Activated CD8-positive, alpha-beta T cell treated with anti-CD3 and anti-CD28 coated beads for 36 hours (primary cell): ENCODE data around the gene ANO1. TPM values are rescaled to one million over a fixed set of nuclear protein-coding genes. Genes with fewer than 3 reads are reported as not detected.

ENCODE experiments used
- ATAC-seq: fragments of 200-7000 bp; cut with Tn5 transposase; one replicate; pipeline ENCODE4 v1.10.0; 2021; ENCODE audit warnings: mild to moderate bottlenecking, moderate library complexity
- CTCF ChIA-PET: fragments of 350-600 bp; sonication (Branson Sonifier 250); formaldehyde crosslinking; loops from one replicate; lab custom pipeline; 2021; ENCODE audit warnings: antibody characterized with exemption; lab: Charles Lee
- POLR2A ChIA-PET: fragments of 350-600 bp; sonication (Branson Sonifier 250); formaldehyde crosslinking; loops from one replicate; lab custom pipeline; 2021; ENCODE audit warnings: antibody characterized with exemption; lab: Charles Lee
- DNase-seq: peaks from one replicate; pipeline ENCODE4 v3.0.0-alpha.2; 2020
- H3K27ac Mint-ChIP-seq: one replicate; pipeline ENCODE4 v1.8.0; 2021; ENCODE audit warnings: mild to moderate bottlenecking, mixed read lengths
- H3K27me3 Mint-ChIP-seq: one replicate; pipeline ENCODE4 v1.8.0; 2021; ENCODE audit warnings: mixed read lengths
- H3K36me3 Mint-ChIP-seq: one replicate; pipeline ENCODE4 v1.8.0; 2021; ENCODE audit warnings: low read depth, mixed read lengths
- H3K4me1 Mint-ChIP-seq: one replicate; pipeline ENCODE4 v1.8.0; 2021; ENCODE audit warnings: low read depth, mixed read lengths
- H3K4me3 Mint-ChIP-seq: one replicate; pipeline ENCODE4 v1.8.0; 2021; ENCODE audit warnings: mild to moderate bottlenecking, moderate library complexity, mixed read lengths
- H3K9me3 Mint-ChIP-seq: one replicate; pipeline ENCODE4 v1.8.0; 2021; ENCODE audit warnings: mixed read lengths
- intact Hi-C: fragments of 100-400 bp; cut with micrococcal nuclease; formaldehyde crosslinking; loops from one replicate; pipeline ENCODE4 v1.10.0; 2022
- total RNA-seq, 2 experiments: library from RNA; stranded (reverse); gene quantifications; one replicate each; pipeline ENCODE4 v1.2.3, GENCODE V29; 2021
- TF ChIP-seq, protein P1 (sequence below): fragments of 200-600 bp; IDR thresholded peaks from one replicate; pipeline ENCODE4 v1.8.0; 2022; ENCODE audit warnings: antibody characterized with exemption, mild to moderate bottlenecking

Gene ANO1
- total RNA-seq, 2 experiments from 2014 or later: not detected

DNA sequence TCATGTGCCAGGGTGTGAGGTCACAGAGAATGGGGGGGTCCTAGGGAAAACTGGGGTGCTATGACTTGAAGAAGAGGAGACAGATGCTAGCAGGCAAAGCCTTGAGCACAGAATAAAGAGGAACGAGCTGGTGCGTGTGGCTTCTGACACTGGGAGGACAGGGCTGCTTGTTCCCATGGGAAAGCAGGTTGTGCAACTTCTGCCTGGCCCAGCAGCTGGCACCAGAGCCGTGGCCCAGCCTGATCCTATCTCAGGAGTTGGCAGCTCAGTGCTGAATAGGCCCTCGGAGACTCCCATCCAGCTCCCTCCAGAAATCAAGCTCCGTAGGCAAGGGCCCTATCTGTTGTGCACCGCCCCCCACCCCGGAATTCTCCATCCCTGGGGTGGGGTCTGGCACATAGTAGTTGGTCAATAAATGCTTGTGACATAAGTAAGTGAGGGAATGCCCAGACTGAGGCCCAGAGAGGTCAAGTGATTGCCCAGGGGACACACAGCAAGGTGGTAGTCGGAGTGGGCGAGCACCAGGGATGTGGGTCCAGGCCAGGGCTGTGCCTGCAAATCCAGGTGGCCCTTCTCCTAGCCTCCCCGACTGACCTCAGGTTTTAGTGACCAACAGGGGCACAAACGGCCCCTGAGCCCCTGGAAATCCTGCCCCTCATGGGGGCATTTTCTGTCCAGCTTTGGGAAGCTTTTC is 105.5 kb downstream of the ANO1 start:
- Mint-ChIP-seq H3K36me3 (no peaks in the 10 kb centered on the region), H3K27me3 (peaks cover 2% of the 10 kb centered on the region), H3K27ac (no peak overlapping the region), H3K4me1 (no peaks in the 10 kb centered on the region), H3K4me3 (no peak overlapping the region), H3K9me3 (no peaks in the 10 kb centered on the region)
- ATAC-seq: no peak
- no peak for DNase-seq
- ChIA-PET POLR2A (no interaction called here), CTCF (interaction anchor here (0.8 kb wide), 1 partner anchor 263 kb away, joined by 3 read pairs; no protein-coding TSS in a partner anchor)
- TF ChIP-seq, protein P1, sequence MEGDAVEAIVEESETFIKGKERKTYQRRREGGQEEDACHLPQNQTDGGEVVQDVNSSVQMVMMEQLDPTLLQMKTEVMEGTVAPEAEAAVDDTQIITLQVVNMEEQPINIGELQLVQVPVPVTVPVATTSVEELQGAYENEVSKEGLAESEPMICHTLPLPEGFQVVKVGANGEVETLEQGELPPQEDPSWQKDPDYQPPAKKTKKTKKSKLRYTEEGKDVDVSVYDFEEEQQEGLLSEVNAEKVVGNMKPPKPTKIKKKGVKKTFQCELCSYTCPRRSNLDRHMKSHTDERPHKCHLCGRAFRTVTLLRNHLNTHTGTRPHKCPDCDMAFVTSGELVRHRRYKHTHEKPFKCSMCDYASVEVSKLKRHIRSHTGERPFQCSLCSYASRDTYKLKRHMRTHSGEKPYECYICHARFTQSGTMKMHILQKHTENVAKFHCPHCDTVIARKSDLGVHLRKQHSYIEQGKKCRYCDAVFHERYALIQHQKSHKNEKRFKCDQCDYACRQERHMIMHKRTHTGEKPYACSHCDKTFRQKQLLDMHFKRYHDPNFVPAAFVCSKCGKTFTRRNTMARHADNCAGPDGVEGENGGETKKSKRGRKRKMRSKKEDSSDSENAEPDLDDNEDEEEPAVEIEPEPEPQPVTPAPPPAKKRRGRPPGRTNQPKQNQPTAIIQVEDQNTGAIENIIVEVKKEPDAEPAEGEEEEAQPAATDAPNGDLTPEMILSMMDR: no peak
- intact Hi-C loops: no loop called here

DNA sequence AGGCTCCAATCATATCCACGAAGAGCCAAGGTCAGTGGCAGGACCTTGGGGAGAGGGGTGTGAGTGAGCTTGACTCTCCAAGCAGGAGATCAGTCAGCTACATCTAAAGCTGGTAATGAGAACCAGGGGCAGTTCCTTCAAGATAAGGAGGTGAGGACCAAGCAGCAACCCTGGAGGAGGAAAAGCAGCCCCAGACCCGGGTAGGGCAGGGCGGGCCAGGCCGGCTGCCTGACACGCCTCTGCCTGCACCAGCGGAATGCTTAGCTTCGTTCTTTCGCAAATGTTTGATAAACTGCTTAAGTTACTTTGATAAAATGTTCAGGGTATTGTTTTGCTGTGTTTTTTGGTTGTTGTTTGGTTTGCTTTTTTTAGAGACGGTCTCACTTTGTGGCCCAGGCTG is 106.3 kb downstream of the ANO1 start:
- TF ChIP-seq, protein P1: no peak
- Mint-ChIP-seq H3K36me3 (no peaks in the 10 kb centered on the region), H3K4me3 (no peak overlapping the region), H3K4me1 (no peaks in the 10 kb centered on the region), H3K27me3 (peaks cover 2% of the 10 kb centered on the region), H3K9me3 (no peaks in the 10 kb centered on the region), H3K27ac (no peak overlapping the region)
- ATAC-seq: no peak
- intact Hi-C loops: no loop called here
- CTCF ChIA-PET: interaction anchor here (0.8 kb wide), 1 partner anchor 264 kb away, joined by 3 read pairs; no protein-coding TSS in a partner anchor
- POLR2A ChIA-PET: no interaction called here
- no peak for DNase-seq

DNA sequence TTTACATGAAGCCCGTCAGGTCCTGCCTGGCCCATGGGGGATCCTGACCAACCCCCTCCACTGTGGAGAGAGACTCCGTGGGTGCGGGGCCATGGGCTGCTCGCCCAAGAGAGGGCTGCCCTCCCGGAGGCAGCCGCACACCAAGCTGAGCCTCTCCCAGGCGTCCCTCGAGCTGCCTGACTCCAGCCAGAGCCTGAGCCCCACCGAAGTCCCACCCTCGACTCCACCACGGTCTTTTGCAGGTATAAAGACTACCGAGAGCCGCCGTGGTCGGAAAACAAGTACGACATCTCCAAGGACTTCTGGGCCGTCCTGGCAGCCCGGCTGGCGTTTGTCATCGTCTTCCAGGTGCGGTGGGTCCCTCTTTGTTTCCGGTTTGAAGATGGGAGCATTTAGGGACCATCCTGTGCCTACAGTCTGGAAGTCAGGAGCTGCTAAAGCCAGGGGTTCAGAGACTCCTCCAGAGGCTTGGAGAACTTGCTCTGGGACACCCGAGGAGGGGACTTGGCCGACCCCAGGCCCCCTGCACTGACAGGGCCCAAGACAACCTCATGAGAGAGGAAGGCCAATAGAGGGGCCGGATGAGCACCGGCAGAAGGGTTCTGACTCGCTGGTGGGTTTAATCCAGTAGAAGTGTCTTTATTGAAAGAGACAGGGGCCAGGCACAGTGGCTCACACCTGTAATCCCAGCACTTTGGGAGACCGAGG is 107.4 kb downstream of the ANO1 start:
- H3K4me1 Mint-ChIP-seq: no peaks in the 10 kb centered on the region
- intact Hi-C loops: no loop called here
- no peaks in the 10 kb centered on the region for H3K9me3 Mint-ChIP-seq
- POLR2A ChIA-PET: no interaction called here
- H3K27me3 Mint-ChIP-seq: peaks cover 2% of the 10 kb centered on the region
- ATAC-seq: no peak
- DNase-seq: no peak
- no peak overlapping the region for H3K4me3 Mint-ChIP-seq
- CTCF ChIA-PET: no interaction called here
- no peaks in the 10 kb centered on the region for H3K36me3 Mint-ChIP-seq
- H3K27ac Mint-ChIP-seq: no peak overlapping the region
- TF ChIP-seq, protein P1: no peak

DNA sequence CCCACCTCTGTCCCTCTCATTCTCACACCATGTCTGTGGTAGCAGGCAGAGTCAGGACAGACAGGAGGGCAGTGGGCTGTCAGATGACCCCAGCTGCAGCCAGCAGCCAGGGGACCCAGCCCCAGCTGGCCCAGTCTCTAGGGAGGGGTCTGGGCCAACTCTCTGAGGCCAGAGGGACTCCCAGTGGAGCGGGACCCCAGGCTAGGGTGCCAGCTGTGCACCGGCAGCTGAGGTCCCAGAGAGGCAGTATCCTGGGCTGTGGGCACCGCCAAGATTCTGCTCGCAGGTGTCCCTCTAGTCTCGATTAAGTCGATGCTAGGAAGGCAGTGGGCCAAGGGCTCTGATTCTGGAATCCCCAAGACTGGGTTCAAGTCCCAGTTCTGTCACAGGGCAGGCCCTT is 108.3 kb downstream of the ANO1 start:
- TF ChIP-seq, protein P1: no peak
- Mint-ChIP-seq H3K4me3 (no peak overlapping the region), H3K27ac (no peak overlapping the region), H3K9me3 (no peaks in the 10 kb centered on the region), H3K4me1 (no peaks in the 10 kb centered on the region), H3K36me3 (no peaks in the 10 kb centered on the region), H3K27me3 (peaks cover 2% of the 10 kb centered on the region)
- ChIA-PET CTCF (no interaction called here), POLR2A (no interaction called here)
- ATAC-seq (no peak), DNase-seq (no peak)
- intact Hi-C loops: no loop called here

DNA sequence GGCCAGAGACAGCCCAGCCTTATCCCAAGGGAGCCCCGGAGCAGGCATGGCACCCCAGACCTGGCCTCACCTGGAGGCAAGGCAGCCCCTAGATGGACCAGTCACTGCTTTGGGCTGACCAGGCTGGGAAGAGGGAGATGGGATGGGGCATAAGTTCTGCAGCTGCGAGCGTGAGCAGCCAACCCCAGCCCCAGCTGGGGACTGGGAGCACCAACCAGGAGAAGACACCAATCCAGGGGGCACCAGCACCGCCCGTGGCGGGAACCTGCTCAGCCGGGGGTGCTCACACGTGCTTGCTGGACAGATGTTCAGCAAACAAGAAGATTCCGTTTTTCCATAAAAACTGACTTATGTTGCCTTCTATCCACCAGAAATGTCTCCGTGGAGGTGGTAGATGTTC is 108.8 kb downstream of the ANO1 start:
- DNase-seq: no peak
- Mint-ChIP-seq H3K27ac (no peak overlapping the region), H3K36me3 (no peaks in the 10 kb centered on the region), H3K9me3 (no peaks in the 10 kb centered on the region), H3K4me1 (no peaks in the 10 kb centered on the region), H3K27me3 (peaks cover 2% of the 10 kb centered on the region), H3K4me3 (no peak overlapping the region)
- intact Hi-C loops: no loop called here
- TF ChIP-seq, protein P1: no peak
- ATAC-seq: no peak
- POLR2A ChIA-PET: no interaction called here
- CTCF ChIA-PET: no interaction called here
